Pancreas (tissue), 10 donors: ENCODE results near the gene CDK14. TPM values are rescaled to one million over a fixed set of nuclear protein-coding genes. Genes with fewer than 3 reads are reported as not detected.
A peak's percentile ranks its signal among the peaks of the same experiment; 100 is the strongest.

Source experiments
- ATAC-seq, 4 donors: fragments of 200-7000 bp; cut with Tn5 transposase; one replicate each; pipeline versions ENCODE4 v1.8.0 to v1.9.1; 2020; ENCODE audit warnings: mild to moderate bottlenecking in 4 of 4, moderate library complexity in 4 of 4
- DNase-seq, 6 donors: peaks; one replicate each; pipeline ENCODE4 v3.0.0-alpha.2; 2020
- FAIRE-seq: peaks from 2 replicates; lab custom pipeline; 2012; peaks lifted over from hg19 to GRCh38; lab: Jason Lieb, UNC
- H3K27ac ChIP-seq, 4 donors: fragments of 200-600 bp; sonication (generic); 1 replicate in 3 of 4; 2 replicates in 1 of 4; pipeline versions ENCODE4 v1.5.0 to v1.8.0; 2020
- H3K27me3 ChIP-seq, 4 donors: fragments of 200-600 bp; one replicate each; pipeline ENCODE4 v1.8.0; 2021
- H3K36me3 ChIP-seq, 3 donors: fragments of 200-600 bp; sonication (generic) in 1 of 3; one replicate each; pipeline versions ENCODE4 v1.5.0 to v1.8.0; 2020 to 2021
- H3K4me1 ChIP-seq, 3 donors: fragments of 200-600 bp; one replicate each; pipeline ENCODE4 v1.8.0; 2021
- H3K4me3 ChIP-seq, 4 donors: fragments of 200-600 bp; sonication (generic) in 2 of 4; one replicate each; pipeline versions ENCODE4 v1.5.0 to v1.8.0; 2020 to 2021
- H3K9me3 ChIP-seq, 4 donors: fragments of 200-600 bp; one replicate each; pipeline ENCODE4 v1.8.0; 2021
- WGBS, 2 donors: extraction: QIAGEN DNeasy Blood & Tissue Kit; methylation state at CpG; one replicate each; pipeline ENCODE4 v1.1.7; 2013; 5-methylcytosine and 5-hydroxymethylcytosine counted together
- intact Hi-C, 3 donors: fragments of 100-400 bp; cut with DNase I; formaldehyde crosslinking; loops; one replicate each; pipeline versions ENCODE4 v1.11.1 to v1.14.2; 2022
- polyA plus RNA-seq, 2 donors: library from polyadenylated mRNA; stranded (reverse); fragments of 200-250 nt; gene quantifications; one replicate each; pipeline ENCODE4 v1.2.3, GENCODE V29; 2013
- total RNA-seq, 6 donors: library from RNA; stranded (reverse); fragmentation: NEBNext Ultra II Directional in 4 of 6; extraction: Animal tissue kit (Norgen Biotek cat#: 25700) in 4 of 6; gene quantifications; one replicate each; pipeline versions ENCODE4 v1.2.1 to v1.2.4, GENCODE V29; 2021 to 2023
- TF ChIP-seq, protein P1 (sequence below), 4 donors: fragments of 200-600 bp; sonication (generic) in 3 of 4; IDR thresholded peaks; one replicate each; pipeline versions ENCODE4 v1.5.0 to v1.8.0; 2021; ENCODE audit warnings: antibody characterized with exemption in 4 of 4
- donor health status: healthy with polysubstance abuse.
- donor health status: DM: no; HTN: no; CAD: no; lungs with moderate emphysema.
- donor health status: DM: no; HTN: no; CAD: no.
- donor health status: control.
- donor health status: control.
- donor health status: Bipolar disorder and iron deficiency.
- donor health status: DM: yes; HTN: yes; CAD: no.
- donor health status: DM: no; HTN: no; CAD: no.
- donor health status: DM: no; HTN: no; CAD: no.
- donor health status: DM: yes; HTN: yes; CAD: no.

Gene CDK14
- total and polyA plus RNA-seq, 8 donors, result 4.5 to 48.3 (median 24.7) TPM

DNA sequence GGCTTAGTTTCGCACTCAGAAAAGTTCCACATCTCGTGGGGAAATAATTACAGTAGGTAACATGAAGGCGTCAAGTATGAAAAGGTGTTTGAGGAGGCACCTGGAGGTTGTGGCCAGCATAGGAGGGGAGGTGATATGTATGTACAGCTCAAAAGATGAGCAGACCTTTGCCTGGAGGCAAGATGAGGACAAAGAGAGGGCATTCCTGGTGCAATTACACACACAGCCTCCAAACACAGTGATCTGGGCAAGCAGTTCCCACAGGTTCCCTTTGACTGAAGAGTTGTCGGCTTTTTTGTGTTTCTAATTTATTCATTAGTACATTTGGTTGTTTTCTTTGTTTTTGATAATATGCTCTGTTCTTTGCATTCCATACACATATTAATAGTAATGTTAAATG lies 46.9 kb downstream of the CDK14 start:
- no peak for FAIRE-seq
- H3K4me1 ChIP-seq, result no peaks in the 10 kb centered on the region
- WGBS, 2 donors, result 96 to 97% methylated on average over 4 of the region's 4 CpGs

GRCh38 chr7:90645784-90646183 lies 49.7 kb downstream of the CDK14 start:
- no peak overlapping the region for H3K4me3 ChIP-seq
- 48% methylated on average over 1 of the region's 1 CpG for WGBS, 2 donors
- intact Hi-C loops, result no loop called here
- H3K27ac ChIP-seq, result no peak overlapping the region
- no peak for DNase-seq
- TF ChIP-seq, protein P1, sequence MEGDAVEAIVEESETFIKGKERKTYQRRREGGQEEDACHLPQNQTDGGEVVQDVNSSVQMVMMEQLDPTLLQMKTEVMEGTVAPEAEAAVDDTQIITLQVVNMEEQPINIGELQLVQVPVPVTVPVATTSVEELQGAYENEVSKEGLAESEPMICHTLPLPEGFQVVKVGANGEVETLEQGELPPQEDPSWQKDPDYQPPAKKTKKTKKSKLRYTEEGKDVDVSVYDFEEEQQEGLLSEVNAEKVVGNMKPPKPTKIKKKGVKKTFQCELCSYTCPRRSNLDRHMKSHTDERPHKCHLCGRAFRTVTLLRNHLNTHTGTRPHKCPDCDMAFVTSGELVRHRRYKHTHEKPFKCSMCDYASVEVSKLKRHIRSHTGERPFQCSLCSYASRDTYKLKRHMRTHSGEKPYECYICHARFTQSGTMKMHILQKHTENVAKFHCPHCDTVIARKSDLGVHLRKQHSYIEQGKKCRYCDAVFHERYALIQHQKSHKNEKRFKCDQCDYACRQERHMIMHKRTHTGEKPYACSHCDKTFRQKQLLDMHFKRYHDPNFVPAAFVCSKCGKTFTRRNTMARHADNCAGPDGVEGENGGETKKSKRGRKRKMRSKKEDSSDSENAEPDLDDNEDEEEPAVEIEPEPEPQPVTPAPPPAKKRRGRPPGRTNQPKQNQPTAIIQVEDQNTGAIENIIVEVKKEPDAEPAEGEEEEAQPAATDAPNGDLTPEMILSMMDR (IDR thresholded peaks at IDR 0.05), result no peak
- H3K9me3 ChIP-seq, result no peaks in the 10 kb centered on the region
- no peak for ATAC-seq
- no peak for FAIRE-seq
- no peaks in the 10 kb centered on the region for H3K27me3 ChIP-seq
- H3K4me1 ChIP-seq, result no peaks in the 10 kb centered on the region
- H3K36me3 ChIP-seq, result no peaks in the 10 kb centered on the region

More for the DNA sequence above, 46.9 kb downstream of the CDK14 start:
- intact Hi-C loops, result no loop called here
- DNase-seq (no peak), ATAC-seq (no peak)
- H3K27ac ChIP-seq, result no peak overlapping the region
- H3K27me3 ChIP-seq, result no peaks in the 10 kb centered on the region
- no peaks in the 10 kb centered on the region for H3K9me3 ChIP-seq
- TF ChIP-seq, protein P1 (IDR thresholded peaks at IDR 0.05), result no peak
- H3K4me3 ChIP-seq, result no peak overlapping the region
- no peaks in the 10 kb centered on the region for H3K36me3 ChIP-seq

DNA sequence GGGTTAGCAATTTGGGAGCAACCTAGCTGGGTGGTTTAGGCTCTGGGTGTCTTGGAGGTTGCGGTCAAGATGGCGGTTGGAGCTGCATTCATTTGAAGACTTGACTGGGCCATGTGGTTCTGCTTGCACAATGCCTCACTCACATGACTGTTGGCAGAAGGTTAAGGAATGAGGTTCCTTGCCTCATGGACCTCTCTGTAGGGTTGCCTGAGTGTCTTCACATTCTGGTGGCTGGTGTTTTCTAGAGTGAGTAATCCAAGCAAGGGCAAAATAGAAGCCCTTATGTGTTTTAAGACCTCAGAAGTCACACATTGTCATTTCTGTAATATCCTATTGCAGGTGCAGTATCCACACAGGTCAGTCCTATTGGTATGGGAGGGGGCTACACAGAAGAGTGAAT lies 52.0 kb downstream of the CDK14 start:
- Histone ChIP-seq H3K27ac (no peak overlapping the region), H3K27me3 (no peaks in the 10 kb centered on the region), H3K36me3 (no peaks in the 10 kb centered on the region), H3K4me3 (no peak overlapping the region), H3K4me1 (no peaks in the 10 kb centered on the region), H3K9me3 (no peaks in the 10 kb centered on the region)
- FAIRE-seq (no peak), DNase-seq (no peak), ATAC-seq (no peak)
- TF ChIP-seq, protein P1 (IDR thresholded peaks at IDR 0.05), result no peak
- intact Hi-C loops, result no loop called here
- WGBS, 2 donors, result 97 to 100% methylated on average over 2 of the region's 2 CpGs

- no peak for DNase-seq
- no peak for FAIRE-seq
- Histone ChIP-seq H3K4me1 (no peaks in the 10 kb centered on the region), H3K9me3 (no peaks in the 10 kb centered on the region), H3K27ac (no peak overlapping the region), H3K4me3 (no peak overlapping the region), H3K27me3 (no peaks in the 10 kb centered on the region), H3K36me3 (no peaks in the 10 kb centered on the region)
- peak in 1 of 4 donors; percentile 20 for ATAC-seq
- intact Hi-C loops, result no loop called here
- TF ChIP-seq, protein P1 (IDR thresholded peaks at IDR 0.05), result no peak
Measured at GRCh38 chr7:90648834-90649233, 52.7 kb downstream of the CDK14 start.

- ATAC-seq, result no peak
- Histone ChIP-seq H3K4me3 (no peak overlapping the region), H3K27me3 (no peaks in the 10 kb centered on the region), H3K36me3 (no peaks in the 10 kb centered on the region), H3K27ac (no peak overlapping the region), H3K4me1 (no peaks in the 10 kb centered on the region), H3K9me3 (no peaks in the 10 kb centered on the region)
- TF ChIP-seq, protein P1 (IDR thresholded peaks at IDR 0.05), result no peak
- DNase-seq, result no peak
- intact Hi-C loops, result no loop called here
- 95 to 98% methylated on average over 4 of the region's 4 CpGs for WGBS, 2 donors
- FAIRE-seq, result no peak
Measured at GRCh38 chr7:90654718-90655427, 58.8 kb downstream of the CDK14 start.
